A549 (cell line): ENCODE data around the gene SNRPE.

ENCODE experiments used
- CTCF ChIP-seq: fragments of >200 bp; sonication (Bioruptor Twin); formaldehyde crosslinking; IDR thresholded peaks from 3 replicates; pipeline ENCODE4 v1.5.1; 2016
- POLR2A ChIP-seq: IDR thresholded peaks from 2 replicates; pipeline ENCODE4 v1.6.1; 2012; ENCODE audit warnings: mild to moderate bottlenecking, low read length

DNA sequence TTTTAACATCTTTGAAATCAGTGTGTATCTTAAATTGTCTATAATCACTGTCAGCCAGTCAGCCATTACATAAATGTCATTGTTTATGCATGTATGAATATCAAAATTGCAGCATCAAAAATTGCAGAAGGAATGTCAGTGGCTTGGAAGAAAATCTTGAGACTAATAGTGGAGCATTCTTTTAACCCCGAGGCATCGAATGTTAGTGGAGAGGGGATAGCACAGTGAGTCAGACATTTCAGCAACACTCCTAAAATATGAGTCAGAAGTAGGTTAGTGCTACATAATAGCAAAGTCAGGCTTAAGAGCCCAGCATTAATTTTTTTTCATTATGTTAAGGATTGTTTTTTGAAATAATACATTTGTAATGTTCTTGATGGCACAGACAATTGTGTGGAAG is 45.5 kb downstream of the SNRPE start:
- no peak for TF ChIP-seq POLR2A
- no peak for TF ChIP-seq CTCF
